Stimulated activated CD8-positive, alpha-beta memory T cell treated with anti-CD3 and anti-CD28 coated beads, Interleukin-12 subunit alpha, Interleukin-12 subunit beta, amount 100 ng/mL, for 4 hours (primary cell): Measurements from ENCODE around the gene NOTCH1.

Experiments
- DNase-seq: peaks from one replicate; pipeline ENCODE4 v3.0.0-alpha.2; 2020; ENCODE audit warnings: low read depth

NOTCH1 gene

DNA sequence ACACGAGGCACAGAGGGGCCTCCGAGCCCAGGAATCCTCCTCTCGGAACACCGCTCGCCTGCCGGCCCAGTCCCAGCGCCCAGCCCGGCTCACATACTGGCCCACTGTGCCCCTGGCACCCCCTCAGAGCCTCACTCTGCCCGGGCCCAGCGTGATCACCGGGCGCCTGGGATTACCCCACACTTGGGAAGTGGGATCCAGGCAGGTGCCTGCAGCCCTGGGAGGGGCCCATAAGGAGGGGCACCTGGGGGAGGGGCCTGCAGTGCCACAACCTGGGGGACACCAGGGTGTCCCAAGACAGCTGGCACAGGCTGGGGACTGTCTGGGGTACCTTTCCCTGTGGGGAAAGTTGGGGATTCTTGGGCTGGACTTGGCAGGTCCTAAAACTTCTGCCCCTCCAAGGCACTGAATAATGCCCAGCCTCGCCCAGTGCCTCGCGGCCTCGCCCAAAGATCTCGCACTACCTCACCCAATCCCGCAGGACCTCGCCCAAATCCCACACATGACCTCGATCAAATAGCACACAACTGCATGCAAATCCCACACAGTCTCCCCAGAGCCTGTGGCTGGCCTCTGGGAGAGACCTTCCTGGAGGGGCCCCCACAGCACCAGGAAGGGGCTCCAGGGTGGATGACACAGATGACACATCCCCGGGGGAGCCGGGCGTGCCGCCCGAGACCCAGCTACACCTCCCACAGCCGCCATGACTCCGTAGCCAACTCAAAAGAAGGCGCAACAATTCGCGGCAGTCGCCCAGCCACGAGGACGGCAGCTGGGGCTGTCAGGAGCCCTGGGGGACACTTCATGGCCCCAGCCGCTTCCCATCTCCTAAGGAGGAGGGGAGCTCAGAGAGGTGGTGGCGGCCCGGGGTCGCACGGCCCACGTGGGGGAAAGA lies 13.7 kb downstream of the NOTCH1 start:
- DNase-seq, result no peak

- no peak for DNase-seq
These were observed 14.5 kb downstream of the NOTCH1 start for GRCh38 chr9:136531186-136531903.

GRCh38 chr9:136530461-136531089 lies 15.3 kb downstream of the NOTCH1 start:
- no peak for DNase-seq

GRCh38 chr9:136529516-136530460 lies 16.1 kb downstream of the NOTCH1 start:
- no peak for DNase-seq

- no peak for DNase-seq
These were observed 17.0 kb downstream of the NOTCH1 start for GRCh38 chr9:136528716-136529341.

- no peak for DNase-seq
These were observed 17.8 kb downstream of the NOTCH1 start for GRCh38 chr9:136527721-136528710.

DNA sequence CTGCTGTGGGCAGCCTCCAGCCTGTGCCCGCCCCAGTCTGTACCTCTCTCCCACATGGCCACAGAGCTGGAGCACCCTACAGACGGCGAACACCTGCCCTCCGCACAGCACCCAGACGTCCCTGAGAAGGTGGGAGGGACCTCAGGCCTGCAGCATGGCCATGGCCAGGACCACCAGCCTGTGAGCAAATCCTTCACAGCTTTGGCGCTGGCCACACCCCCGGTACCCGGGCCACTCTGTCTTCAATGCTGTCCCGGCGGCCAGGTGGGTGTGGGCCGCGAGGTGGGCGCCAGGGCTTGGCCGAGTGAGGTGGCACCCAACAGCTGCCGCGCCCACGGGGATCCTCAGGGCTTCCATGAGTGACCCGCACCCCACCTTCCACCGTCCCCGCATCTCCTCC lies 18.7 kb downstream of the NOTCH1 start:
- DNase-seq, result no peak

GRCh38 chr9:136526625-136527066 lies 19.2 kb downstream of the NOTCH1 start:
- no peak for DNase-seq

- DNase-seq, result no peak
These were observed 19.9 kb downstream of the NOTCH1 start for GRCh38 chr9:136525841-136526499.

DNA sequence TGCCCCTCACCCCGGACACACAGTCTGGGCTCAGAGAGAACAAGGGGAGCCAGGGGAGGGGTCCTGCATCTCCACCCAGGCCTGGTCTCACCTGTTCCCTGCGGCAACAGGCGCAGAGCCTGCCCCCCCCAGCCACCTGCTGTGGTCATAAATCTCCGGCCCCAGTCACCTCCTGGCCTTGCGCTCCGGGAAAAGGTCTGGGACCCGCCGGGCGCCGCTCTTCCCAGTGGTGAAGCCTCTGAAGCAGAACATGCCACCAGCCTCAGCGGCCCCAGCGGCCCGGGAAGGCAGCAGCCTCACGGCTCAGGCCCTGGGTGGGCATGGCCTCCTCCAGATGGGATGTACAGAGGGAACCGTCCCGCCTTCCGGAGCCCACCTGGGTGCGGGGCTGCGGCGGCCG lies 20.6 kb downstream of the NOTCH1 start:
- no peak for DNase-seq

GRCh38 chr9:136522314-136523237 lies 23.3 kb downstream of the NOTCH1 start:
- no peak for DNase-seq

DNA sequence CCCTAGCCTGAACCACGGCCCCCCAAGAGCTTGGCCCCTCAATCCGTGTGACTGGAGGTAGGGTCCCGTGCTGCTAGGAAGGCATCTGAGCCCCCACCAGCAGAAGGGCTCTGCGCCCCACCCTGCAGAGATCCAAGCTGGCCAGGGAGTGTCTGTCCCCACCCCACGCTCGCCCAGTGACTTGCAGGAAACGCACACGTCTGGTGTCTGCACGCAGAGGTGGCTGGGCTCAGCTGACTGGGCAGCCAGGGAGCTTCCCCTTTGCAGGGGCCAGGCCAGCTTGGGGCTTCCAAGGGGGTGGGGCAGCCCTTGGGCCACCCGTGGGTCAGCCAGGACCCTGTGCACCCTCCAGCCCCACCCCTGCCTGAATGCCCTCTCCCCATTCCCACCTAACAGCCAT lies 24.3 kb downstream of the NOTCH1 start:
- no peak for DNase-seq

GRCh38 chr9:136520053-136520540 lies 25.8 kb downstream of the NOTCH1 start:
- no peak for DNase-seq

GRCh38 chr9:136519263-136520052 lies 26.4 kb downstream of the NOTCH1 start:
- no peak for DNase-seq

GRCh38 chr9:136518623-136519022 lies 27.2 kb downstream of the NOTCH1 start:
- no peak for DNase-seq

- no peak for DNase-seq
These were observed 27.9 kb downstream of the NOTCH1 start for GRCh38 chr9:136517950-136518349.
